Stomach (tissue), 9 donors: ENCODE data around the gene RHAG. TPM values are rescaled to one million over a fixed set of nuclear protein-coding genes. Genes with fewer than 3 reads are reported as not detected.

Experiments used
- DNase-seq, 2 donors: peaks; one replicate each; pipeline versions ENCODE4 v3.0.0 to v3.0.0-alpha.2; 2013 to 2019
- H3K27ac ChIP-seq, 5 donors: fragments of 200-600 bp in 4 of 5; sonication (generic) in 4 of 5; one replicate each; pipeline ENCODE4 v1.5.1; 2013 to 2019; ENCODE audit warnings: mild to moderate bottlenecking in 1 of 5, moderate library complexity in 1 of 5
- H3K27me3 ChIP-seq, 3 donors: fragments of 200-600 bp; sonication (generic); one replicate each; pipeline ENCODE4 v1.5.1; 2017 to 2019; ENCODE audit warnings: mixed run types in 1 of 3
- H3K36me3 ChIP-seq, 4 donors: fragments of 200-600 bp; sonication (generic); 1 replicate in 3 of 4; 2 replicates in 1 of 4; pipeline ENCODE4 v1.5.1; 2016 to 2019
- H3K4me1 ChIP-seq, 4 donors: fragments of 200-600 bp; sonication (generic); one replicate each; pipeline ENCODE4 v1.5.1; 2016 to 2019
- H3K4me3 ChIP-seq, 4 donors: fragments of 200-600 bp; sonication (generic) in 3 of 4; one replicate each; pipeline ENCODE4 v1.5.1; 2016 to 2019; ENCODE audit warnings: mild to moderate bottlenecking in 1 of 4
- H3K9me3 ChIP-seq, 4 donors: fragments of 200-600 bp; sonication (generic); one replicate each; pipeline ENCODE4 v1.5.1; 2016 to 2019
- EP300 ChIP-seq: sonication (generic); formaldehyde crosslinking; IDR thresholded peaks from one replicate; pipeline ENCODE4 v1.6.1; 2017; ENCODE audit warnings: antibody characterized with exemption
- POLR2A ChIP-seq, 4 donors: fragments of 450-650 bp; IDR thresholded peaks; one replicate each; pipeline ENCODE4 v1.6.1; 2016; ENCODE audit warnings: antibody characterized with exemption in 4 of 4, control low read depth in 2 of 4, mild to moderate bottlenecking in 1 of 4, moderate library complexity in 1 of 4
- POLR2AphosphoS5 ChIP-seq, 3 donors: sonication (generic); formaldehyde crosslinking; IDR thresholded peaks; one replicate each; pipeline ENCODE4 v1.6.1; 2016; ENCODE audit warnings: antibody characterized with exemption in 3 of 3
- WGBS, 5 donors: extraction: QIAGEN DNeasy Blood & Tissue Kit in 3 of 5; methylation state at CpG; one replicate each; pipeline versions ENCODE4 v1.1.5 to v1.1.7; 2013 to 2018; 5-methylcytosine and 5-hydroxymethylcytosine counted together
- intact Hi-C: fragments of 100-400 bp; cut with DNase I; formaldehyde crosslinking; loops from one replicate; pipeline ENCODE4 v1.15.1; 2023; ENCODE audit warnings: low total_unique reads
- polyA plus RNA-seq, 3 donors: library from polyadenylated mRNA; stranded (reverse); fragments of 200-250 nt; gene quantifications; one replicate each; pipeline ENCODE4 v1.2.3, GENCODE V29; 2013
- total RNA-seq, 5 donors: library from RNA; depleted of rRNA; stranded (reverse); fragments of >200 nt; gene quantifications; one replicate each; pipeline versions ENCODE4 v1.1.0 to v1.2.3, GENCODE V29; 2014 to 2016
- TF ChIP-seq, protein P1 (sequence below), 7 experiments: fragments of 450-650 bp in 4 of 7; fragments of 200-600 bp in 3 of 7; sonication (generic) in 3 of 7; IDR thresholded peaks; one replicate each; pipeline ENCODE4 v1.5.1; 2016 to 2019; ENCODE audit warnings: antibody characterized with exemption in 7 of 7, control low read depth in 2 of 7, mild to moderate bottlenecking in 1 of 7
- donor health status: healthy with polysubstance abuse.
- donor health status: Bipolar disorder and iron deficiency.
- donor health status: healthy.

Gene RHAG
- total and polyA plus RNA-seq, 8 donors = 0.08 to 0.92 (median 0.31) TPM; not detected in 4

DNA sequence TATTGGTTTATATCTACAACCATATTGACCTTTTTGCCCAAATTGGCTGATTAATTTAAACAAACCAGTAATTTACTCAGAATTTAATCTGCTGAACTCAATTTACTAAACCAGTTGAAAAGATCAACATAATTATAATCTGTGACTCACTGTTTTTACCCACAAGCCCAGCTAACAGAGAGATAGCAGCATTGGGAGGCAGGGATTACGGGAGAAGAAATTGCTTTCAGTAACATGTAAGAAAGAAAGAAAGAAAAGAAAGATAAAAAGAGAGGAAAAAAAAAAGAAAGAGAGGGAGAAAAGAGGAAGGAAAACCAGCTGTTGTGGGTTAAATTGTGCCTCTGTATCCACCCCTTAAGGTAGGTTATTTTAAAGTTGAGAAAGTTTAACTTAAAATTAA lies 13.3 kb upstream of the RHAG start:
- H3K27ac ChIP-seq = no peak overlapping the region
- 26 to 63% (median 50%) methylated on average over 1 of the region's 1 CpG for WGBS, 5 donors
- H3K27me3 ChIP-seq = no peaks in the 10 kb centered on the region
- DNase-seq = no peak
- H3K9me3 ChIP-seq = no peaks in the 10 kb centered on the region
- no peaks in the 10 kb centered on the region for H3K4me1 ChIP-seq
- intact Hi-C loops = no loop called here
- no peak for TF ChIP-seq POLR2A (IDR thresholded peaks at IDR 0.05)
- TF ChIP-seq, protein P1, sequence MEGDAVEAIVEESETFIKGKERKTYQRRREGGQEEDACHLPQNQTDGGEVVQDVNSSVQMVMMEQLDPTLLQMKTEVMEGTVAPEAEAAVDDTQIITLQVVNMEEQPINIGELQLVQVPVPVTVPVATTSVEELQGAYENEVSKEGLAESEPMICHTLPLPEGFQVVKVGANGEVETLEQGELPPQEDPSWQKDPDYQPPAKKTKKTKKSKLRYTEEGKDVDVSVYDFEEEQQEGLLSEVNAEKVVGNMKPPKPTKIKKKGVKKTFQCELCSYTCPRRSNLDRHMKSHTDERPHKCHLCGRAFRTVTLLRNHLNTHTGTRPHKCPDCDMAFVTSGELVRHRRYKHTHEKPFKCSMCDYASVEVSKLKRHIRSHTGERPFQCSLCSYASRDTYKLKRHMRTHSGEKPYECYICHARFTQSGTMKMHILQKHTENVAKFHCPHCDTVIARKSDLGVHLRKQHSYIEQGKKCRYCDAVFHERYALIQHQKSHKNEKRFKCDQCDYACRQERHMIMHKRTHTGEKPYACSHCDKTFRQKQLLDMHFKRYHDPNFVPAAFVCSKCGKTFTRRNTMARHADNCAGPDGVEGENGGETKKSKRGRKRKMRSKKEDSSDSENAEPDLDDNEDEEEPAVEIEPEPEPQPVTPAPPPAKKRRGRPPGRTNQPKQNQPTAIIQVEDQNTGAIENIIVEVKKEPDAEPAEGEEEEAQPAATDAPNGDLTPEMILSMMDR (IDR thresholded peaks at IDR 0.05) = no peak
- TF ChIP-seq POLR2AphosphoS5 (IDR thresholded peaks at IDR 0.05) = no peak
- no peak for TF ChIP-seq EP300
- no peak overlapping the region for H3K4me3 ChIP-seq
- H3K36me3 ChIP-seq = no peaks in the 10 kb centered on the region

DNA sequence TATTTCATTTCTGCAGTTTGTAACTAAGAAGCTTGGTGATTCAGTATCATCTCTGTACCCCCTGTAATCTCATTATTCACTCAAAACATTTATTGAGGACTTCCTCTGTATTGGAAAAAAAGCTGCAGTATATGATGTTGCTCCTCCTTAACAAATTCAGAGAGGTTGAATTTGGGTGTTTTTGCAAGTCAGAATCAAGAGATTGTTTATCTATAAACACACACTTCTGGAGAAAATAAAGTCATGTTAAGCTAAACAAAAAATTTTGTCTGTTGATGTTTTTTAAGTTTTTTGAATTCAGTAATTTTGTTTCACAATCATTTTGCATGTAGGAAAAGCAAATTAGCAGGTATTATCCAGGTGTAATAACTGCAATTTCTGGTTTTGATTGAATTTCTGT lies 11.4 kb upstream of the RHAG start:
- DNase-seq = no peak
- no peak overlapping the region for H3K27ac ChIP-seq
- H3K4me3 ChIP-seq = no peak overlapping the region
- no peaks in the 10 kb centered on the region for H3K4me1 ChIP-seq
- TF ChIP-seq POLR2AphosphoS5 (IDR thresholded peaks at IDR 0.05) (no peak), EP300 (no peak), POLR2A (IDR thresholded peaks at IDR 0.05) (no peak)
- TF ChIP-seq, protein P1 (IDR thresholded peaks at IDR 0.05) = no peak
- no peaks in the 10 kb centered on the region for H3K27me3 ChIP-seq
- H3K9me3 ChIP-seq = no peaks in the 10 kb centered on the region
- intact Hi-C loops = no loop called here
- H3K36me3 ChIP-seq = no peaks in the 10 kb centered on the region

DNA sequence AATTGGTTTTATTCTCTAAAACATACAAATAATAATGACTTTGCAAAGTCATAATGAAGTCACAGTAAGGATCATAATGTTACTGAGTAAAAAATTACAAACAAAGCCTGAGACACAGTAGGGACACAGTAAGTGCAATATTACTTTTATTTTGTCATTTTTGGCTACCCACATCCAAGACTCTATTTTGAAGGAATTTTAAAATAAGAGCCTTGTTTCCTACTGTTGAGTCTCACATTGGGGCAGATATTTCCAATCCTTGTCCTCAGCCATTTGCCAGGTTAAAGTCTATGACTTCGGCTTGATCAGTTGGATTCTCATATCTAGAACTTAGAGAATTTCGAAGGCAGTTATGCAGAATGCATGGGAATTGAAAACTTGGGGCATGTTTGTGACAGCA lies 10.8 kb upstream of the RHAG start:
- TF ChIP-seq, protein P1 (IDR thresholded peaks at IDR 0.05) = no peak
- TF ChIP-seq EP300 (no peak), POLR2A (IDR thresholded peaks at IDR 0.05) (no peak), POLR2AphosphoS5 (IDR thresholded peaks at IDR 0.05) (no peak)
- H3K4me1 ChIP-seq = no peaks in the 10 kb centered on the region
- WGBS, 5 donors = 86 to 96% (median 90%) methylated on average over 2 of the region's 2 CpGs
- no peak overlapping the region for H3K4me3 ChIP-seq
- no peak for DNase-seq
- H3K27me3 ChIP-seq = no peaks in the 10 kb centered on the region
- no peaks in the 10 kb centered on the region for H3K36me3 ChIP-seq
- no peaks in the 10 kb centered on the region for H3K9me3 ChIP-seq
- intact Hi-C loops = no loop called here
- no peak overlapping the region for H3K27ac ChIP-seq

DNA sequence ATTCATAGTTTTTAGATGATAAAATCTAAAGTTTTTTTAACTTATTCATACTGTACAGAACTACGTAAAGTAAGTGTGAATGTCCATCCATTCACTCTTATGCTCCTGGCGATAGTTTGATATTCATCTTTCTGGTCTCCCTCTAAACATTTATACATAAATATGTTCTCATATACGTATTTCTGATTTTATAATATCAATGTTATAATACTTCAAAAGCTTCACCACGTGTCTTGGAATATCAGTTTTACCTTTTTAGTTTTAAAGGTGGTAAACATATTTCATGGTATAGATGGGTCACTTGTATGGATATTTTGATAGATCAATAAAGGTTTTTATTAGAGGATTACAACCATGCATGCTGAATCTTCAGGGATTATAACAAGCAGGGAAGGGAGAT lies 10.3 kb upstream of the RHAG start:
- Histone ChIP-seq H3K36me3 (no peaks in the 10 kb centered on the region), H3K4me3 (no peak overlapping the region), H3K4me1 (no peaks in the 10 kb centered on the region), H3K9me3 (no peaks in the 10 kb centered on the region), H3K27ac (no peak overlapping the region), H3K27me3 (no peaks in the 10 kb centered on the region)
- no peak for DNase-seq
- 75 to 86% (median 82%) methylated on average over 4 of the region's 4 CpGs for WGBS, 5 donors
- intact Hi-C loops = no loop called here
- TF ChIP-seq POLR2AphosphoS5 (IDR thresholded peaks at IDR 0.05) (no peak), EP300 (no peak), POLR2A (IDR thresholded peaks at IDR 0.05) (no peak)
- TF ChIP-seq, protein P1 (IDR thresholded peaks at IDR 0.05) = no peak
